IgD-negative memory B cell (primary cell): Measurements from ENCODE around the gene KLHL30. TPM values are rescaled to one million over a fixed set of nuclear protein-coding genes. Genes with fewer than 3 reads are reported as not detected.

Source experiments
- H3K27ac Mint-ChIP-seq, 3 donors: one replicate each; pipeline ENCODE4 v1.8.0; 2020 to 2022; ENCODE audit warnings: mild to moderate bottlenecking in 3 of 3, mixed read lengths in 3 of 3, moderate library complexity in 1 of 3
- H3K27me3 Mint-ChIP-seq: one replicate; pipeline ENCODE4 v1.8.0; 2021; ENCODE audit warnings: mixed read lengths
- H3K36me3 Mint-ChIP-seq: one replicate; pipeline ENCODE4 v1.8.0; 2020; ENCODE audit warnings: mild to moderate bottlenecking, mixed read lengths
- H3K4me1 Mint-ChIP-seq, 3 donors: one replicate each; pipeline ENCODE4 v1.8.0; 2020 to 2022; ENCODE audit warnings: mixed read lengths in 3 of 3, mild to moderate bottlenecking in 1 of 3
- H3K4me3 Mint-ChIP-seq, 4 donors: one replicate each; pipeline ENCODE4 v1.8.0; 2020 to 2022; ENCODE audit warnings: mild to moderate bottlenecking in 4 of 4, mixed read lengths in 4 of 4, moderate library complexity in 3 of 4
- H3K9me3 Mint-ChIP-seq, 3 donors: one replicate each; pipeline ENCODE4 v1.8.0; 2020 to 2021; ENCODE audit warnings: mixed read lengths in 3 of 3, mild to moderate bottlenecking in 1 of 3
- polyA plus RNA-seq: library from polyadenylated mRNA; unstranded; fragments of 300-500 nt; fragmentation: Illumina TruSeq; gene quantifications from one replicate; pipeline ENCODE4 v1.2.3, GENCODE V29; 2021

The KLHL30 gene
- polyA plus RNA-seq, 1 donor from 2014 or later: not detected

GRCh38 chr2:238130696-238131628, 7.5 kb upstream of the KLHL30 start:
- Mint-ChIP-seq H3K27ac (no peak overlapping the region), H3K36me3 (no peaks in the 10 kb centered on the region), H3K9me3 (no peaks in the 10 kb centered on the region), H3K4me1 (no peaks in the 10 kb centered on the region), H3K27me3 (peaks cover 2% of the 10 kb centered on the region), H3K4me3 (no peak overlapping the region)

DNA sequence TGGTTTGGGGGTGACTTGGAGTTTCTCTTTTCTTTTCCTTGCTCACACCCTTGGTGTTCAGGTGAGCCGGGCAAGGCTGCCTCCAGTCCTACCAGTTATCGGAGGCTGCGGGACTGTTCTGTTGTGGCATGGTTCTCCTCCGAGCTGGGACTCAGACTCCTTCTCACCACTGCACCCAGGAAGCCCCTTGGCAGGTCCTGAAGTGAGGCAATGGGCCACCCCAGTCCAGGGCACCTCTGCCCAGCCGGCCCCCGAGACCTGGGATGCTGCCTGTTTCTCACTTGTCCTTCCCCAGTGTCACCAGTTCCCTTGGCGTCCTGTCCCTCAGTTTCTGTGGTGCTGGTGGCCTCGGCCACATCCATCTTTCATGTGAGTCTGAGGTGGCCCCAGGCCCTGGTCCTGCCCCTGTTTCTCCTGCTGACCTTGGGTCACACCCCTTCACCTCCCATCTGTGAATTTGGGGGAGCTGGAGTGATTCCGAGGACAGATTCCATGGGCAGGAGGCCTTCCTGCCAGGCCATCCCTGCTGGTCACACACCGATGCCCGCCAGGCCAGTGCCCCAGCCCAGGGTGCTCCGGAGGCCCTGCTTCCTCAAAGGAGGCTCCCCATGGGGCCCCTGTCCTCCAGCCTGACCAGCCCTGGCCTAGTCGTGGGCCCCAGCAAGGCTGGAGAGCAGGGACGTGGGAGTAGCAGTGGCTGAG, 6.6 kb upstream of the KLHL30 start:
- Mint-ChIP-seq H3K36me3 (no peaks in the 10 kb centered on the region), H3K4me1 (no peaks in the 10 kb centered on the region), H3K4me3 (no peak overlapping the region), H3K27me3 (peaks cover 2% of the 10 kb centered on the region), H3K27ac (no peak overlapping the region), H3K9me3 (no peaks in the 10 kb centered on the region)

DNA sequence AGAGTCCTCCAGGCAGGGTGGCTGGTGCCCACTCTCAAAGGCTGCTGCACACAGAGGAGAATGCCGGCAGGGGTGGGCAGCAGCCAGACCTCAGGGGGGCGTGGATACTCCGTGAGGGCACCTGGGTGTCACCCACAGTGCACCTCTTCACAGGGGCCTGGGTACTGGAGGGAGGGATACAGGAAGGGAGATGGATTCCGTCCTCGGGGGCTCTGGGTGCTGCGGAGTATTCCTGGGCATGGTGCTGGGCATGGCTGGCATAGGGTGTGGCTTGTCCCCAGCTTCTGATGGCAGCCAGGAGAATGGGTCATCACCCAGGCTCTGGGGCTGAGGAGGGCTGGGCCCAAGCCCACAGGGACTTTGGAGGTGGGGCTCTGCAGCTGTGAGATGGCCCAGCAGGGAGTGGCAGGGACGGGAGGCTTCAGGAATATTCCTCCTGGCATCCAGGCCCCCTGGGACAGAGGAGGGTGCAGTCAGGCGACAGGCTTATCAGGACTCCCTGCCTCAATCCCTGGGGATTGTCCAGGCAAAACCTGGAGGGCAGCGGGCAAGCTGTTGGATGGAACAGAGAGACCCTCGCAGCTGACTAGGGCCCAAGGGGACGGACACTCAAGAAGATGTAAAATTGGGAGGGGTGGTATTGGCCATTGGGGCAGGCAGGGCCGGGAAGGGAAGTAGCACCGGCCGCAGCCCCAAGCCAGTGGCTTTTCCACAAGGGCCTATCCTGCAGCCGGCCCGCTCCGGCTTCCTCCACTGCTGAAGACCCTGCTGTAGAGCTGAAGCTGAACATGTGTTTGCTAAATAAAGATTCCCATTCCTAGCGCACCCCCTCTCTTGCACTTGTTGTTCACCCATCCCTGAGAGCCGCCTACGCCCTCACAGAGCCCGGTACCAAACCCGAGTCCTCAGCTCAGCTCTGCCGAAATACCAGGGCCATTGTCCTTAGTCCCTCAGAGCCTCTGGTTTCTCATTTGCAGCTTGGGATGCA, 5.7 kb upstream of the KLHL30 start:
- Mint-ChIP-seq H3K4me1 (no peaks in the 10 kb centered on the region), H3K36me3 (no peaks in the 10 kb centered on the region), H3K4me3 (peak overlapping the region in 1 of 4 donors; percentile 60), H3K27me3 (peaks cover 2% of the 10 kb centered on the region), H3K27ac (no peak overlapping the region), H3K9me3 (no peaks in the 10 kb centered on the region)

DNA sequence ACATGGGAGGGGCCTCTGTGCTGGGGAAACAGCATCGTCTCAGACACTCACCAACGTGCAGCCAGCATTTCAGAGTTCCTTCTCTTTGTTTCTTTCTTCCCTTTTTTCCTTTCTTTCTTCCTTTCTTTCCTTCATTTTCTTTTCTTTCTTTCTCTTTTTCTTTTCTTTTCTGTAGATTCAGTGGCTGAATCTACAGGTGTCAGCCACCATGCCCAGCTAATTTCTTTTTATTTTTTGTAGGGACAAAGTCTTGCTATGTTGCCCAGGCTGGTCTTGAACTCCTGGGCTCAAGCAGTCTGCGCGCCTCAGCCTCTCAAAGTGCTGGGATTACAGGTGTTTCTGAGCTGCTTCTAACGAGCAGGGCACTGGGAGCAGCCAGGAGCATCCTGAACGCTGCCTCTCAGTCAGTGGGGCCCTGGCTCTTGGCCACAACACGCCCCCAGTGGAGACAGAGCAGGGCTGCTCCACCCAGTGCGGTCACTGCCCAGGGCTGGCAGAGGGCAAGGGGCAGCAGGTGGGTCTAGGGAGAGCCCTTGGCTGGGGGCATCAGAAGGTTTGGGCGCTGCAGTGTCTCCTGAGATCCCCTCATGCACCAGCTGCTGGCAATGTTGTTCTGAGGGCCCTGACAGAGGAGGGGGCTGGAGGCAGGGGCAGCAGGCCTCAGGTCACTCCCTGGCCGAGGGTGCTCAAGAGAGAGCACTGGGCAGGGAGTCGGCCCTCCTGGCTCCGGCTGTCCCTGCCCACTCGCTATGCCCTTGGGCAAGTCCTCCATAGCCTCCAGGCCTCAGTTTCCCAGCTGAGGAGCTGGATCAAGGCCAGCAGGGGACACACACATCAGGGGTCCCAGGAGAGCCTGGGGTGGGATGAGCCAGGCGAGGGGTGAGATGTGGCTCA, 4.7 kb upstream of the KLHL30 start:
- no peaks in the 10 kb centered on the region for H3K36me3 Mint-ChIP-seq
- no peaks in the 10 kb centered on the region for H3K9me3 Mint-ChIP-seq
- no peak overlapping the region for H3K27ac Mint-ChIP-seq

DNA sequence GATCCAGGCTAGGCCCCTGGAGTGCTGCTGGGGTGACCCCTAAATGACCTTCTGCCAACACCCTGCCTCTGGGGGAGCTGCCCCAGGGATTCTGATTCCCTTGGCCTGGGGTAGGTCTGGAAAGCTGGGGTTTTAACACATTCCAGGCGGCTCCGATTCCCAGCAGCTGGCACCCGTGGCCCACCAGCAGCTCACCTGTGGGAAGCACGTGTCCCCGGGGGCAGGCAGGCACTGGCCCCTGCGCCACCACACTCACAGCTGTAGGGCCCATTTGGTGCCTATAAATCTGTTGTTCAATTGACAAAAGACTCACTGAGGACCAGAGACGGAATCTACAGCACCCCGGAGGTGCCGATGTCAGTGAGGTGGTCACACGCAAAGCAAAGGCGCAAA, 4.1 kb upstream of the KLHL30 start:
- Mint-ChIP-seq H3K36me3 (no peaks in the 10 kb centered on the region), H3K27ac (no peak overlapping the region), H3K9me3 (no peaks in the 10 kb centered on the region), H3K4me1 (peaks cover 0 to 3% (median 0%) of the 10 kb centered on the region in 3 donors), H3K27me3 (peaks cover 2% of the 10 kb centered on the region), H3K4me3 (no peak overlapping the region)

More for the DNA sequence above, 4.7 kb upstream of the KLHL30 start:
- Mint-ChIP-seq H3K4me1 (peaks cover 0 to 3% (median 0%) of the 10 kb centered on the region in 3 donors), H3K4me3 (no peak overlapping the region), H3K27me3 (peaks cover 2% of the 10 kb centered on the region)

GRCh38 chr2:238135601-238136150, 2.8 kb upstream of the KLHL30 start:
- Mint-ChIP-seq H3K36me3 (no peaks in the 10 kb centered on the region), H3K4me3 (no peak overlapping the region), H3K4me1 (peaks cover 0 to 3% (median 0%) of the 10 kb centered on the region in 3 donors), H3K27me3 (peaks cover 2% of the 10 kb centered on the region), H3K9me3 (no peaks in the 10 kb centered on the region), H3K27ac (no peak overlapping the region)

- Mint-ChIP-seq H3K27me3 (peaks cover 5% of the 10 kb centered on the region), H3K36me3 (no peaks in the 10 kb centered on the region), H3K9me3 (no peaks in the 10 kb centered on the region), H3K4me1 (peaks cover 0 to 6% (median 0%) of the 10 kb centered on the region in 3 donors), H3K4me3 (peak overlapping the region in 1 of 4 donors; percentile 41), H3K27ac (peak overlapping the region in 1 of 3 donors; percentile 40)
Observed at GRCh38 chr2:238136820-238137537, 1.5 kb upstream of the KLHL30 start.

DNA sequence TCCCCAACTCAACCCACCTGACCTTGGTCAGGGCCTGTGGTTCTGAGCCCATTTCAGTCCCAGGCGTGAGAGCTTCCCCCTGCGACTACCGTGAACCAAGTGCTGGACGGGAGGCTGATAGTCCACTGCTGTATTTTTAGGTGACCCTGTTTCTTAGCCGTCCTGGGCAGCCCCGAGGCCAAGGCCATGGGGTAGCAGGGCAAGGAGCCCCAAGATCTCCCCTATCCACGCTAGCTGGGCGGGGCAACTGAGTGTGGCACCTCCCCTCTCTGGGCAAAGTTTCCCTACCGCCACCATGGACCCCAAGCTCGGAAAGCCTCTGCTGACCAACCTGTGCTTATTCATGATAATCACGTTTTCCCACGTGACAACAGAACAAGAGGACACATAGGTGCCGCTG, 583 bp upstream of the KLHL30 start:
- no peaks in the 10 kb centered on the region for H3K9me3 Mint-ChIP-seq
- H3K4me1 Mint-ChIP-seq: peaks cover 0 to 6% (median 0%) of the 10 kb centered on the region in 3 donors
- no peak overlapping the region for H3K27ac Mint-ChIP-seq
- H3K27me3 Mint-ChIP-seq: peaks cover 5% of the 10 kb centered on the region
- no peak overlapping the region for H3K4me3 Mint-ChIP-seq
- H3K36me3 Mint-ChIP-seq: no peaks in the 10 kb centered on the region

DNA sequence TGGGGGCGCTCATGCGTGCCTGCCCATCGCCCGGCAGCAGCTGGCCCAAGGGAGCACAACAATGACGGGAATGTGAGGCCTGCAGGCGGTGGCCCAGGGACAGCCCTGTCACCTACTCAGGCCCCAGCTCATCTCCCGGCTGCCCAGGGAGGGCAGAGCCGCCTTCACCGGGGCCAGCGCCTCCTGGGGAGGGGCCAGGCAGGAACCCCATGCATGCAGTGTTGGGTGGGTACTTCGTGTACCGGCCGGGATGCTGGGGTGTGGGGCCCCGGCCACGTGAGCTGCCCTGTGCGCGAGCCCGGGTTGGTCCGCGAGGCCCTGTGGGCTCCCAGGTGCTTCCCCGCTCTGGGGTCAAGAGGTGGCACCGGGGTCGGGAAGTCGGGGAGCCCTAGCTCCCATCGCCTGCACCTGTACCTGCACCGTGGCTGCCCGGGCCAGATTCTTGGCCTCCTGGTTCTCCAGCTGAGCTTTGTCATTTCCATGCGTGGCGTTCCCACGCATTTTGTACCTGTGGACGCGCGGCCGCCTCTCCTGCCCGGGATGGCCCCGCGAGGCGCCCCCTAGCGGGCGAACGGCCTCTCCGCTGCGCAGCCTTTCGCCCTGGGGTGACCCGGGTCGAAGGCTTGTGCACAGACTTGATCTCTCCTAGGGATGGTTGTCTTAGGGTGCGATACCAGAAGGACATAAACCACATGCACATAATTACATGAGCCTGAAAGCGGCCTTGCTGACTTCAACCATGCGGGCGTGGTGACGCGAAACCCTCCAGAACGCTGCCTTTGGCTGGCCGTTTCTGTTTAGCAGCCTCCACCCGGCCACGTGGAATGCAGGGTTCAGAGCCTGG, 950 bp downstream of the KLHL30 start:
- H3K27me3 Mint-ChIP-seq: peaks cover 4% of the 10 kb centered on the region
- H3K4me1 Mint-ChIP-seq: peaks cover 0 to 6% (median 0%) of the 10 kb centered on the region in 3 donors
- H3K4me3 Mint-ChIP-seq: peak overlapping the region in 3 of 4 donors; percentile 25 to 83 (median 28)
- H3K27ac Mint-ChIP-seq: no peak overlapping the region
- no peaks in the 10 kb centered on the region for H3K9me3 Mint-ChIP-seq
- no peaks in the 10 kb centered on the region for H3K36me3 Mint-ChIP-seq

DNA sequence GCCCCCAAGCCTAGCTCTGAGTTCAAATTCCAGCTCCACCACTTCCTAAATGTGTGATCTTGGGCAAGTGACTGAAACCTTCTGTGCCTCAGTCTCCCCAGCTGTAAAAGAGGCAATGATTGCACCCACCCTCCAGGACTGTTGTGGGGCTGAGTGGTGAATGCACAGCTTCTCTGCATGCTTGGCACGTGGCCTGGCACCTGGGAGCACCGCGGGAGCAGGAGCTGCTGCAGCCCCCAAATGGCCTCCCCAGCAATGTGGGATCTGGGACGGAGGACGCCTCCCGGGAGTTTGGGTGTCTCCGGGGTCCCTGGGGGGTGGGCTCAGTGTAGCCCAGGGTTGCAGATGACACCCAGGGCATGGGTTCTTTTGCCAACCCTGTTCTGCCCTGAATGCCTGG, 1.6 kb downstream of the KLHL30 start:
- Mint-ChIP-seq H3K27ac (no peak overlapping the region), H3K27me3 (peaks cover 3% of the 10 kb centered on the region), H3K4me1 (peaks cover 0 to 6% (median 0%) of the 10 kb centered on the region in 3 donors), H3K36me3 (no peaks in the 10 kb centered on the region), H3K9me3 (no peaks in the 10 kb centered on the region), H3K4me3 (no peak overlapping the region)

- Mint-ChIP-seq H3K9me3 (no peaks in the 10 kb centered on the region), H3K4me1 (peaks cover 0 to 6% (median 0%) of the 10 kb centered on the region in 3 donors), H3K27me3 (peaks cover 3% of the 10 kb centered on the region), H3K4me3 (no peak overlapping the region), H3K36me3 (no peaks in the 10 kb centered on the region), H3K27ac (no peak overlapping the region)
Observed at GRCh38 chr2:238140721-238141540, 2.5 kb downstream of the KLHL30 start.
